Measurements from ENCODE around the gene CUX1.
A peak's percentile ranks its signal among the peaks of the same experiment; 100 is the strongest.
"Not testable (repeated sequence)": the region's sequence is repeated elsewhere in the genome, so short reads cannot be mapped to it uniquely, and the experiment has no call there.

CUX1 gene

DNA sequence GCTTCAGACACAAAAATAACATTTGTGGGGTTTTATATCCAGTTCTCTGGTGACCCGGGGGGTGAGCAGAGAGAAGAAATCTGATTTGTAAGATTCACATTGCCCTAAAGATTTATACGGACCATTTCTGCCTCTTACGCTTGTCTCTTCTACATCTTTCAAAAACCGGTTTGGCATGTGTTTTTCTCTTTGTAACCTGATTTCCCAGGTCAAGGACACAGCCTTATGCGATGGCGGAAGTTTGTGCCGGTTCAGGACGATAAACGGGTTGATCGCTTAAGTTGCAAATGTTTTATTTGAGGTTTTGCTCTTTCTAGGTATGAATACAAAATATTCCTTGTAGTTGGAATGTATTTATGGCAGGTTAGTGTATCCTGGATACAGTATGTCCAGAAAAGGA is 407.6 kb downstream of the CUX1 start:
- no peak for DNase-seq (ENCODE audit: low read depth)
- TF ChIP-seq, protein P1, sequence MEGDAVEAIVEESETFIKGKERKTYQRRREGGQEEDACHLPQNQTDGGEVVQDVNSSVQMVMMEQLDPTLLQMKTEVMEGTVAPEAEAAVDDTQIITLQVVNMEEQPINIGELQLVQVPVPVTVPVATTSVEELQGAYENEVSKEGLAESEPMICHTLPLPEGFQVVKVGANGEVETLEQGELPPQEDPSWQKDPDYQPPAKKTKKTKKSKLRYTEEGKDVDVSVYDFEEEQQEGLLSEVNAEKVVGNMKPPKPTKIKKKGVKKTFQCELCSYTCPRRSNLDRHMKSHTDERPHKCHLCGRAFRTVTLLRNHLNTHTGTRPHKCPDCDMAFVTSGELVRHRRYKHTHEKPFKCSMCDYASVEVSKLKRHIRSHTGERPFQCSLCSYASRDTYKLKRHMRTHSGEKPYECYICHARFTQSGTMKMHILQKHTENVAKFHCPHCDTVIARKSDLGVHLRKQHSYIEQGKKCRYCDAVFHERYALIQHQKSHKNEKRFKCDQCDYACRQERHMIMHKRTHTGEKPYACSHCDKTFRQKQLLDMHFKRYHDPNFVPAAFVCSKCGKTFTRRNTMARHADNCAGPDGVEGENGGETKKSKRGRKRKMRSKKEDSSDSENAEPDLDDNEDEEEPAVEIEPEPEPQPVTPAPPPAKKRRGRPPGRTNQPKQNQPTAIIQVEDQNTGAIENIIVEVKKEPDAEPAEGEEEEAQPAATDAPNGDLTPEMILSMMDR (conservative IDR thresholded peaks at IDR 0.05; ENCODE audit: low read depth, low read length): no peak
- no peak overlapping the region for H3K4me3 ChIP-seq (ENCODE audit: low read depth, low read length)

DNA sequence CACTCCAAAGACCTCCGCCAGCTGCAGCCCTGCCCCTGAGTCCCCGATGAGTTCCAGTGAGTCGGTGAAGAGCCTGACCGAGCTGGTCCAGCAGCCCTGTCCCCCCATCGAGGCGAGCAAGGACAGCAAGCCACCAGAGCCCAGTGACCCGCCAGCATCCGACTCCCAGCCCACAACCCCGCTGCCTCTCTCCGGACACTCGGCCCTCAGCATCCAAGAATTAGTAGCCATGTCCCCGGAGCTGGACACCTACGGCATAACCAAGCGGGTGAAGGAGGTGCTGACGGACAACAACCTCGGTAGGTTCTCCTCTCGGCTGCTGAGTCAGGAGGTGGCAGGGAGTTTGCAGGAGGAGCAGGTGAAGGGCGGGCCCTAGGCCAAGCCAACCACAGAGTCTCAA is 409.9 kb downstream of the CUX1 start:
- TF ChIP-seq, protein P1 (conservative IDR thresholded peaks at IDR 0.05; ENCODE audit: low read depth, low read length): no peak
- no peak overlapping the region for H3K4me3 ChIP-seq (ENCODE audit: low read depth, low read length)
- no peak for DNase-seq (ENCODE audit: low read depth)

GRCh38 chr7:102228935-102229334 is 411.5 kb downstream of the CUX1 start:
- no peak for DNase-seq (ENCODE audit: low read depth)
- TF ChIP-seq, protein P1 (conservative IDR thresholded peaks at IDR 0.05; ENCODE audit: low read depth, low read length): no peak
- H3K4me3 ChIP-seq (ENCODE audit: low read depth, low read length): no peak overlapping the region

GRCh38 chr7:102230162-102230561 is 412.7 kb downstream of the CUX1 start:
- DNase-seq (ENCODE audit: low read depth); H3K4me3 ChIP-seq (ENCODE audit: low read depth, low read length): not testable (repeated sequence)

- no peak overlapping the region for H3K4me3 ChIP-seq (ENCODE audit: low read depth, low read length)
- TF ChIP-seq, protein P1 (conservative IDR thresholded peaks at IDR 0.05; ENCODE audit: low read depth, low read length): no peak
- peak; percentile 30 for DNase-seq (ENCODE audit: low read depth)
Measured at GRCh38 chr7:102230593-102230992, 413.2 kb downstream of the CUX1 start.

DNA sequence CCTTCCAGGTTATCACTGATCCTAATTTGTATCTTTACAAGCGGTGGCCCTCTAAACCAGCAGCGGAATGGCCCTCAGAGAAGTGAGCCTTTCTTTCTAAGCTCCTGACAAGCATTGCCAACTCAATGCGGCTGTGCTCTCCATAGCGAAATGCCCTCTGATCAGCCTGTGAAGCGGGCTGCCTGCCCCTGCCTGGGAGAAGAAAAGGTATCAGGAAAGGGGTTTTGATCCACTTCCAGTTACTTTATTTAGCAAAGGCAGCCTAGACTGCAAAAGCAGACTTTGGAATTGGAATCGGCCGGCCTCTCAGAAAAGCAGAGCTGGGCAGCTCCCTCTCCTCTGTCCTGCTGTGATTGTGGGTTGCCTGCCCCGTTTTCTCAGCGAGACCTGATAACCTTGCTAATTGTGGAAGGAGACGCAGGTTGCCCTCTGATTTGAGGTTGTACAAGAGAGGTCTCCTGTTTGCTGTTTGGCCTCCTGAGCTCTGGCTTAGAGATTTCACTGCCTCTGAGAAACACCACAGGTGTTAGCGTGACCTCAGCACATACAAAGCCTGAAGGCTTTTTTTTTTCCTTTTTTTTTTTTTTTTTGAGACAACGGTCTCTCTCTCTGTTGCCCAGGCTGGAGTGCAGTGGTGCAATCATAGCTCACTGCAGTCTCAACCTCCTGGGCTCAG is 415.3 kb downstream of the CUX1 start:
- DNase-seq (ENCODE audit: low read depth): no peak
- TF ChIP-seq, protein P1 (conservative IDR thresholded peaks at IDR 0.05; ENCODE audit: low read depth, low read length): no peak
- H3K4me3 ChIP-seq (ENCODE audit: low read depth, low read length): no peak overlapping the region

DNA sequence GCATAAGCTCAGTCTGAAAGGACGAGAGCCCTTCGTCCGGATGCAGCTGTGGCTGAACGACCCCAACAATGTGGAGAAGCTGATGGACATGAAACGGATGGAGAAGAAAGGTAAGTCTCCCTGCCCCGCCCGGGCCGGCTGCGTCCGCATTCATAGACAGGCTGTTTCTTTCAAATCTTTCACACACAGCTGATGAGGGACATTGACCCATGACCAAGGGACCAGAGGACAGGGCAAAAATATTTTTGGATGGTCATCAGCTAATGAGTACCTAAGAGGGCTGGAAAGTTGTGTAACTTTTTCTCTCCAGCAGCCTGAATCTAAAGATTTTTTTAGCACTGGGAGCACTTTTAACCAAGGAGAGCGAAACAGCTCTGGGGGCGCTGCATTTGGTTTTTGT is 416.7 kb downstream of the CUX1 start:
- TF ChIP-seq, protein P1 (conservative IDR thresholded peaks at IDR 0.05; ENCODE audit: low read depth, low read length): no peak
- no peak for DNase-seq (ENCODE audit: low read depth)
- no peak overlapping the region for H3K4me3 ChIP-seq (ENCODE audit: low read depth, low read length)
